ENCODE data around the gene SIN3A.

SIN3A gene

DNA sequence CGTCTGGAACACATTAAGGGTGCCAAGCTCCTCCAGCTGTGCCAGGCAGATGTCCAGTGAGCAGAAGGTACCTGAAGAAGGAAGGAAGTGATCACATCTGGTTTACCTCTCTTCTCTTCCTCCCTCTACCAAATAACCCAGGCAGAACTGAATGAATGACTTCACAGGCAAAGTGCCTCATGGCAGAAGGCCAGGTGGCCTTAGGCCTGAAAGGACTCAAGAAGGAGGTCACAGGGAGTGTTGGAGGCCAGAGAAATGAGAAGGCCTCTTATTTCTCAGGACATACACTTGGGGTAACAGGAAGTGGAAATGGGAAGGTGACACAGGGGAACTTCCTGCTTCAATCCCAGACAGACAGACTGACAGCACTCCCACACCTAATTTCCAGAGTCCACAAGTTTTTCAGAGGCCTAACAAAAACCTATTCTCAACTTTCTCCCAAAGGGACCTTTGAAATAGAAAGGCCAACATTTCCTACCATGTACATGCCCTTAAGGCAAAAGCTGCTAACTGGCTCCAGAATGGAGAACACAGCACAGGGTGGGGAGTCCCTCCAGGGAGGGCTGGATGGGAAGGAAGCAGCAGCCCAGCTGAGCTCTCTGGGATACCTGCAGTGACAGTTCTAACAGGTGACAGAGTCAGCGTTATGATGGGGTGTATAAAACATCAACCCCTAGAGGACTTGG, 17.6 kb upstream of the SIN3A start:
- in situ Hi-C loops (cut with MboI; ENCODE audit: low sequenced_read_pairs, unreplicated experiment) = no loop called here
- DNase-seq (ENCODE audit: low spot score) = no peak
- TF ChIP-seq, protein P1, sequence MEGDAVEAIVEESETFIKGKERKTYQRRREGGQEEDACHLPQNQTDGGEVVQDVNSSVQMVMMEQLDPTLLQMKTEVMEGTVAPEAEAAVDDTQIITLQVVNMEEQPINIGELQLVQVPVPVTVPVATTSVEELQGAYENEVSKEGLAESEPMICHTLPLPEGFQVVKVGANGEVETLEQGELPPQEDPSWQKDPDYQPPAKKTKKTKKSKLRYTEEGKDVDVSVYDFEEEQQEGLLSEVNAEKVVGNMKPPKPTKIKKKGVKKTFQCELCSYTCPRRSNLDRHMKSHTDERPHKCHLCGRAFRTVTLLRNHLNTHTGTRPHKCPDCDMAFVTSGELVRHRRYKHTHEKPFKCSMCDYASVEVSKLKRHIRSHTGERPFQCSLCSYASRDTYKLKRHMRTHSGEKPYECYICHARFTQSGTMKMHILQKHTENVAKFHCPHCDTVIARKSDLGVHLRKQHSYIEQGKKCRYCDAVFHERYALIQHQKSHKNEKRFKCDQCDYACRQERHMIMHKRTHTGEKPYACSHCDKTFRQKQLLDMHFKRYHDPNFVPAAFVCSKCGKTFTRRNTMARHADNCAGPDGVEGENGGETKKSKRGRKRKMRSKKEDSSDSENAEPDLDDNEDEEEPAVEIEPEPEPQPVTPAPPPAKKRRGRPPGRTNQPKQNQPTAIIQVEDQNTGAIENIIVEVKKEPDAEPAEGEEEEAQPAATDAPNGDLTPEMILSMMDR (IDR thresholded peaks at IDR 0.05; ENCODE audit: borderline replicate concordance, control extremely low read depth, extremely low read depth, insufficient read depth, missing control alignments) = no peak

GRCh38 chr15:75460646-75461045, 9.2 kb upstream of the SIN3A start:
- in situ Hi-C loops (cut with MboI; ENCODE audit: low sequenced_read_pairs, unreplicated experiment) = no loop called here
- DNase-seq (ENCODE audit: low spot score) = no peak
- TF ChIP-seq, protein P1 (IDR thresholded peaks at IDR 0.05; ENCODE audit: borderline replicate concordance, control extremely low read depth, extremely low read depth, insufficient read depth, missing control alignments) = no peak

DNA sequence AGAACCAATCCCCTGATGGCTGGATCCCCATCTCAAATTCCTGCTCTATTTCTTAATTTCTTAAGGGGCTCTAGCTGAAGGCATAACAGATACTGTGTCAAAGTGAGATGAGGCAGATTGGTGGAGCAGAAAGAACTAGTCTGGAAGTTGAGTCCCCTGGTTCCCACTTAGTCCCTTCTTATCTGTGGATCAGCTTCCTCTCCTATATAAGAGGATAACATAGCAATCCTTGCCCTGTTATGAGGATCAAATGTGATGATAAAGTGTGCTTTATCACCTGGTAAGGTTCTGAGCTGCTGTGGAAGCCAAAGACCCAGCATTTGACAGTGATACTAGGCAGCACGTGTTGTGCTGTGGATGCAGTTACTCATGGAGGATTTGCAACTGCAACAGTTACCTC, 8.1 kb upstream of the SIN3A start:
- TF ChIP-seq, protein P1 (IDR thresholded peaks at IDR 0.05; ENCODE audit: borderline replicate concordance, control extremely low read depth, extremely low read depth, insufficient read depth, missing control alignments) = no peak
- in situ Hi-C loops (cut with MboI; ENCODE audit: low sequenced_read_pairs, unreplicated experiment) = no loop called here
- DNase-seq (ENCODE audit: low spot score) = no peak

DNA sequence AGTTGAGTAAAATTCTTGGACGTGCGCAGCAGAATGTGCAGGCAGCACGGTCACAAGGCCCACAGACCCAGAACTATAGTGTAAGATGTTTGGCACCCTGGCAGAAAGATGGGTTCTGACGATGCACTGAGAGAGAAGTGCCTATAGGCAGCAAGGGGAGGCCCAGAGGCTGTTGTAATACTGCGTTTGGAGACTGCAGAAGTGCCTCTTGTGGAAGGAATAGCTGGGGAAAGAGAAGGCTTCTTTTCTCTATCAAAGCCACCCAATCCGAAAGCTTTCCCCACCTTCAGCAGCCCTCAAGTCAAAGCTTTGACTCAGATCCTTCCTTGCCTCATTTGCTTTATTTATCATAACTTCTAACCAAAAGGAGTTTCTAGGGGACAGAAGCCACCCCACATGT, 5.2 kb upstream of the SIN3A start:
- TF ChIP-seq, protein P1 (IDR thresholded peaks at IDR 0.05; ENCODE audit: borderline replicate concordance, control extremely low read depth, extremely low read depth, insufficient read depth, missing control alignments) = no peak
- DNase-seq (ENCODE audit: low spot score) = no peak
- in situ Hi-C loops (cut with MboI; ENCODE audit: low sequenced_read_pairs, unreplicated experiment) = no loop called here

DNA sequence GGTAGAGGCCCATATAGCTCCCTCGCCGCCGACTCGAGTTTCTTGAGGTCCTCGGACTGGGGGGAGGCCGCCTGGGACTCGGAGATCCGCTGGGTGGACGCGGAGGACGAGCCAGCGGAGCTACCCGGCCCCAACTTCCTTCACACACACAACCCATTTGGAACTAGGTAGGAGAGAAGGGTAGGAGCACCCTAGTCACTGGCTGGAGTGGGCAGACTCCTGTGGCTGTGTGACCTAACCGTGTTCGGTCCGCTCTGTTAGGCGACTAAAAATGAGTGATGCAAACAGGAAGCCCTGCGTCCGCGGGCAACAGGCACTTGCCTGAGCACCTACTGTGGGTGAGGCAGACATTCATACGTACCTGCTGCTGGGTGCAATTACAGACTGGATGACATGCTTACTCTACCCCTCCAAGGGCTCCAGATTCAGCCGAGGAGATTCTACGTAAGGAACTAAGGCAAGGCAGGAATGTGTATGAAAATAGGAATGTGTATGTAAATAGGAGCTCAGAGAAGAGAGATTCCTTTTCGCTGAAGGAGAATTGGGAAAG, 4.6 kb upstream of the SIN3A start:
- DNase-seq (ENCODE audit: low spot score) = peak; percentile 56
- TF ChIP-seq, protein P1 (IDR thresholded peaks at IDR 0.05; ENCODE audit: borderline replicate concordance, control extremely low read depth, extremely low read depth, insufficient read depth, missing control alignments) = no peak
- in situ Hi-C loops (cut with MboI; ENCODE audit: low sequenced_read_pairs, unreplicated experiment) = no loop called here

- in situ Hi-C loops (cut with MboI; ENCODE audit: low sequenced_read_pairs, unreplicated experiment) = no loop called here
- DNase-seq (ENCODE audit: low spot score) = peak; percentile 90
- TF ChIP-seq, protein P1 (IDR thresholded peaks at IDR 0.05; ENCODE audit: borderline replicate concordance, control extremely low read depth, extremely low read depth, insufficient read depth, missing control alignments) = no peak
These were observed 4.0 kb upstream of the SIN3A start for GRCh38 chr15:75455424-75455981.
